ENCODE results near the gene TIGD7.

DNA sequence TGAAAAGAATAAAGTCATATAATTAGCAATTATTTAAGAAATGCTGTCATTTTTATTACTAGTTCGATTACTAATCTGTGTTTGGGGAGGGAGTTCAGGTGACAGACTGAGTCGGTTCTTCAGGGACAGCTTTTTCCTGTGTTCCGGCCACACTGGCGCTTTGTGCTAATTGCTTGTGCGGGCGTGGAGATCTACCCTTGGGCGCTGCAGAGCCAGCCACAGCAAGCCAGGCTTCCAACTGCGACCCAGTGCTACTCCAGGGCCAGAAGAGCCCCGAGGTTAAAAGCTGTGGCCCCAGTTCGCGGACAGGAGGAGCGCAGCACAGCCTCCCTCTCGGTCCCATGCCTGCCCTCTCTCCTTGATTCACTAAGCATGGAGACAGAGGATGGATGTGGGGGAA, 43.9 kb upstream of the TIGD7 start:
- TF ChIP-seq POLR2A (IDR thresholded peaks at IDR 0.05) (no peak), CTCF (IDR thresholded peaks at IDR 0.05) (no peak)

Data from ovary (tissue), 3 donors.